Liver (tissue), 9 donors: ENCODE data around the gene PHEX. TPM values are rescaled to one million over a fixed set of nuclear protein-coding genes. Genes with fewer than 3 reads are reported as not detected.

Experiments used
- DNase-seq: peaks from one replicate; pipeline ENCODE4 v3.0.0-alpha.2; 2017; ENCODE audit warnings: low spot score
- H3K27ac ChIP-seq, 2 donors: one replicate each; pipeline ENCODE4 v1.7.0; 2013; ENCODE audit warnings: inconsistent platforms in 2 of 2, low read length in 2 of 2, control low read depth in 1 of 2, low read depth in 1 of 2, mild to moderate bottlenecking in 1 of 2
- H3K27me3 ChIP-seq, 4 donors: one replicate each; pipeline versions ENCODE4 v1.6.1 to v1.7.0; 2013; ENCODE audit warnings: low read length in 3 of 4, inconsistent platforms in 1 of 4, mild to moderate bottlenecking in 1 of 4, moderate library complexity in 1 of 4; ENCODE audit not compliant: control insufficient read depth in 4 of 4, insufficient read depth in 4 of 4
- H3K36me3 ChIP-seq, 4 donors: one replicate each; pipeline versions ENCODE4 v1.6.1 to v1.7.0; 2013; ENCODE audit warnings: low read length in 3 of 4, mild to moderate bottlenecking in 3 of 4, low read depth in 1 of 4, moderate library complexity in 1 of 4; ENCODE audit not compliant: control insufficient read depth in 4 of 4, insufficient read depth in 3 of 4
- H3K4me1 ChIP-seq, 4 donors: one replicate each; pipeline versions ENCODE4 v1.6.1 to v1.7.0; 2013; ENCODE audit warnings: low read length in 3 of 4, mild to moderate bottlenecking in 3 of 4, moderate library complexity in 1 of 4; ENCODE audit not compliant: control insufficient read depth in 4 of 4, insufficient read depth in 4 of 4
- H3K4me3 ChIP-seq, 3 donors: one replicate each; pipeline versions ENCODE4 v1.6.1 to v1.7.0; 2013; ENCODE audit warnings: low read length in 3 of 3, control low read depth in 1 of 3, low read depth in 1 of 3, mild to moderate bottlenecking in 1 of 3
- H3K9ac ChIP-seq, 2 donors: one replicate each; pipeline ENCODE4 v1.7.0; 2013; ENCODE audit warnings: low read length in 2 of 2, mild to moderate bottlenecking in 2 of 2, moderate library complexity in 2 of 2, control low read depth in 1 of 2, low read depth in 1 of 2
- H3K9me3 ChIP-seq, 4 donors: one replicate each; pipeline versions ENCODE4 v1.6.1 to v1.7.0; 2013; ENCODE audit warnings: low read length in 3 of 4; ENCODE audit not compliant: control insufficient read depth in 4 of 4
- ATF3 ChIP-seq: IDR thresholded peaks from 2 replicates; pipeline ENCODE4 v1.6.1; 2016; ENCODE audit warnings: antibody characterized with exemption
- CTCF ChIP-seq: fragments of 150-350 bp; IDR thresholded peaks from 2 replicates; pipeline ENCODE4 v1.5.1; 2017; ENCODE audit warnings: improper control_type of control experiment, low read depth, low read length; ENCODE audit not compliant: missing input control
- EGR1 ChIP-seq, 2 donors: IDR thresholded peaks; 2 replicates each; pipeline ENCODE4 v1.6.1; 2016 to 2018; ENCODE audit warnings: antibody characterized with exemption in 2 of 2, low read depth in 2 of 2
- FOXA1 ChIP-seq: IDR thresholded peaks from 2 replicates; pipeline ENCODE4 v1.6.1; 2016; ENCODE audit warnings: antibody characterized with exemption
- FOXA2 ChIP-seq: IDR thresholded peaks from 2 replicates; pipeline ENCODE4 v1.6.1; 2016; ENCODE audit warnings: antibody characterized with exemption
- GABPA ChIP-seq, 2 donors: IDR thresholded peaks in 1 of 2; conservative IDR thresholded peaks in 1 of 2; 2 replicates each; pipeline ENCODE4 v1.6.1; 2016; ENCODE audit warnings: antibody characterized with exemption in 2 of 2, mild to moderate bottlenecking in 1 of 2, moderate library complexity in 1 of 2
- HNF4A ChIP-seq, 2 donors: conservative IDR thresholded peaks; 2 replicates each; pipeline ENCODE4 v1.6.1; 2016; ENCODE audit warnings: antibody characterized with exemption in 2 of 2, mild to moderate bottlenecking in 2 of 2
- HNF4G ChIP-seq: IDR thresholded peaks from 2 replicates; pipeline ENCODE4 v1.6.1; 2016; ENCODE audit warnings: antibody characterized with exemption
- JUND ChIP-seq, 2 donors: IDR thresholded peaks; 2 replicates each; pipeline ENCODE4 v1.6.1; 2016; ENCODE audit warnings: antibody characterized with exemption in 2 of 2
- NR2F2 ChIP-seq: IDR thresholded peaks from 2 replicates; pipeline ENCODE4 v1.6.1; 2016; ENCODE audit warnings: antibody characterized with exemption
- RAD21 ChIP-seq, 2 donors: IDR thresholded peaks; 2 replicates each; pipeline ENCODE4 v1.6.1; 2016; ENCODE audit warnings: antibody characterized with exemption in 2 of 2, mild to moderate bottlenecking in 2 of 2
- REST ChIP-seq: IDR thresholded peaks from 2 replicates; pipeline ENCODE4 v1.6.1; 2016; ENCODE audit warnings: antibody characterized with exemption, mild to moderate bottlenecking
- RXRA ChIP-seq, 2 donors: IDR thresholded peaks; 2 replicates each; pipeline ENCODE4 v1.6.1; 2017 to 2018; ENCODE audit warnings: antibody characterized with exemption in 2 of 2, mild to moderate bottlenecking in 1 of 2
- SP1 ChIP-seq: IDR thresholded peaks from 2 replicates; pipeline ENCODE4 v1.6.1; 2018; ENCODE audit warnings: antibody characterized with exemption, mild to moderate bottlenecking
- TAF1 ChIP-seq: conservative IDR thresholded peaks from 2 replicates; pipeline ENCODE4 v1.6.1; 2016; ENCODE audit warnings: antibody characterized with exemption, mild to moderate bottlenecking
- YY1 ChIP-seq: IDR thresholded peaks from 2 replicates; pipeline ENCODE4 v1.6.1; 2016; ENCODE audit warnings: antibody characterized with exemption, mild to moderate bottlenecking
- polyA plus RNA-seq, 2 donors: library from polyadenylated mRNA; stranded (reverse) in 1 of 2; unstranded in 1 of 2; fragments of 200-250 nt in 1 of 2; fragments of >200 nt in 1 of 2; fragmentation: Nextera tagmentation in 1 of 2; extraction: Ambion mirVana in 1 of 2; gene quantifications; one replicate each; pipeline versions ENCODE4 v1.2.1 to v1.2.3, GENCODE V29; 2013 to 2015
- total RNA-seq, 2 donors: library from RNA; depleted of rRNA; stranded (reverse); fragments of >200 nt; gene quantifications; one replicate each; pipeline ENCODE4 v1.2.3, GENCODE V29; 2014
- TF ChIP-seq, protein P1 (sequence below): IDR thresholded peaks from 2 replicates; pipeline ENCODE4 v1.6.1; 2016; ENCODE audit warnings: antibody characterized with exemption
- TF ChIP-seq, protein P2 (sequence below): IDR thresholded peaks from 2 replicates; pipeline ENCODE4 v1.6.1; 2016; ENCODE audit warnings: antibody characterized with exemption
- donor health status: healthy.
- donor health status: healthy.
- donor health status: healthy.
- donor health status: healthy.
- donor health status: healthy.

PHEX gene
- total and polyA plus RNA-seq, 4 donors: 0.01 to 0.14 (median 0.08) TPM; not detected in 1

DNA sequence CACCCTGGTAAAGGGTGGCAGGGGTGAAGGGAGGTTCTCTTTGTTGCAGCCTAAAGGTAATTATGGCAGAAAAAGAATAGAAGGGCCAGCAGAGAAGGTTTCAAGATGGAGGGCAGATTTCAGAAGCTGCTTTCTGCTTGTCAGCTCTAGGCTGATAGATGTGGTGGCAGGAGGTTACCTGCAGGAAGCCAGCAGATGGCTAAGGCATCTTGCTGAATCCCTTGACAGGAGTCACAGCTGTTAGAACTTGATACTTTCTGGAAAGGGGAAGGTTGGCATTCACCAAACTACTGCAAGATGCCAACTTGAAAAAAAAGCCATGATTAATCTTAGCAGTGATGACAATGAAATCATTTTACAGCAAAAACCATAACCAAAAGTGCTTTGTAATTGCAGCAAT lies 171.1 kb downstream of the PHEX start:
- TF ChIP-seq NR2F2 (no peak), JUND (IDR thresholded peaks at IDR 0.05) (no peak), GABPA (IDR thresholded peaks at IDR 0.05 in 1 of 2, conservative IDR thresholded peaks at IDR 0.05 in 1 of 2) (no peak), TAF1 (no peak), CTCF (no peak), RAD21 (IDR thresholded peaks at IDR 0.05) (no peak), REST (no peak), ATF3 (no peak), FOXA1 (no peak), YY1 (no peak), EGR1 (IDR thresholded peaks at IDR 0.05; ENCODE audit: low read depth in 2 of 2) (no peak), HNF4G (no peak), FOXA2 (no peak), SP1 (no peak), RXRA (IDR thresholded peaks at IDR 0.05) (no peak), HNF4A (conservative IDR thresholded peaks at IDR 0.05) (no peak)
- TF ChIP-seq, protein P1, sequence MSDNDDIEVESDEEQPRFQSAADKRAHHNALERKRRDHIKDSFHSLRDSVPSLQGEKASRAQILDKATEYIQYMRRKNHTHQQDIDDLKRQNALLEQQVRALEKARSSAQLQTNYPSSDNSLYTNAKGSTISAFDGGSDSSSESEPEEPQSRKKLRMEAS: no peak
- TF ChIP-seq, protein P2, sequence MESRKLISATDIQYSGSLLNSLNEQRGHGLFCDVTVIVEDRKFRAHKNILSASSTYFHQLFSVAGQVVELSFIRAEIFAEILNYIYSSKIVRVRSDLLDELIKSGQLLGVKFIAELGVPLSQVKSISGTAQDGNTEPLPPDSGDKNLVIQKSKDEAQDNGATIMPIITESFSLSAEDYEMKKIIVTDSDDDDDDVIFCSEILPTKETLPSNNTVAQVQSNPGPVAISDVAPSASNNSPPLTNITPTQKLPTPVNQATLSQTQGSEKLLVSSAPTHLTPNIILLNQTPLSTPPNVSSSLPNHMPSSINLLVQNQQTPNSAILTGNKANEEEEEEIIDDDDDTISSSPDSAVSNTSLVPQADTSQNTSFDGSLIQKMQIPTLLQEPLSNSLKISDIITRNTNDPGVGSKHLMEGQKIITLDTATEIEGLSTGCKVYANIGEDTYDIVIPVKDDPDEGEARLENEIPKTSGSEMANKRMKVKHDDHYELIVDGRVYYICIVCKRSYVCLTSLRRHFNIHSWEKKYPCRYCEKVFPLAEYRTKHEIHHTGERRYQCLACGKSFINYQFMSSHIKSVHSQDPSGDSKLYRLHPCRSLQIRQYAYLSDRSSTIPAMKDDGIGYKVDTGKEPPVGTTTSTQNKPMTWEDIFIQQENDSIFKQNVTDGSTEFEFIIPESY: no peak
- H3K4me3 ChIP-seq: no peak overlapping the region
- H3K36me3 ChIP-seq: no peaks in the 10 kb centered on the region
- H3K4me1 ChIP-seq: no peaks in the 10 kb centered on the region
- no peak overlapping the region for H3K27ac ChIP-seq
- no peak for DNase-seq
- H3K9me3 ChIP-seq: no peaks in the 10 kb centered on the region
- no peaks in the 10 kb centered on the region for H3K27me3 ChIP-seq
- H3K9ac ChIP-seq: no peak overlapping the region
